Suprapubic skin (tissue), 3 donors: ENCODE results near the gene S100A1.

Experiments
- EP300 ChIP-seq: sonication (generic); formaldehyde crosslinking; IDR thresholded peaks from one replicate; pipeline ENCODE4 v1.6.1; 2017; ENCODE audit warnings: antibody characterized with exemption
- POLR2A ChIP-seq, 2 donors: fragments of 450-650 bp; IDR thresholded peaks; one replicate each; pipeline ENCODE4 v1.6.1; 2017; ENCODE audit warnings: antibody characterized with exemption in 2 of 2, mild to moderate bottlenecking in 2 of 2, moderate library complexity in 2 of 2
- TF ChIP-seq, protein P1 (sequence below), 2 donors: fragments of 200-600 bp in 1 of 2; fragments of 450-650 bp in 1 of 2; sonication (generic) in 1 of 2; IDR thresholded peaks; one replicate each; pipeline ENCODE4 v1.5.1; 2016 to 2019; ENCODE audit warnings: antibody characterized with exemption in 2 of 2, mild to moderate bottlenecking in 1 of 2, moderate library complexity in 1 of 2

DNA sequence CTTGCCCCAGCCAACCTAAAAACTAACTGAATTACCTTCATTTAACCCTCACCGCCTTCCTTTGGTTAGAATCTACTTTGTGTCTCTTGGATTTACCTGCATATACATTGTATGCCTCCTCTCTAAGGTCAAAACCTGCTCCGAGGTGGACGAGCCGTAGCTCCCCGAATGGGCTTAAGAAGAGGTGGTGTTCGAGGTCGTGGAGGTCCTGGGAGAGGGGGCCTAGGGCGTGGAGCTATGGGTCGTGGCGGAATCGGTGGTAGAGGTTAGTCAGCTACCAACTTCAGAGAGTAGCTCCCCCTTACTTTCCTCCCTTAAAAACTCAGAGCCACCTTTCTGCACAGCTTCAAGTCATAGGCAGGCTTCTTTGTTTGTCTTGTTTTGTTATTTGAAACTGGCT lies 14.9 kb downstream of the S100A1 start:
- TF ChIP-seq, protein P1, sequence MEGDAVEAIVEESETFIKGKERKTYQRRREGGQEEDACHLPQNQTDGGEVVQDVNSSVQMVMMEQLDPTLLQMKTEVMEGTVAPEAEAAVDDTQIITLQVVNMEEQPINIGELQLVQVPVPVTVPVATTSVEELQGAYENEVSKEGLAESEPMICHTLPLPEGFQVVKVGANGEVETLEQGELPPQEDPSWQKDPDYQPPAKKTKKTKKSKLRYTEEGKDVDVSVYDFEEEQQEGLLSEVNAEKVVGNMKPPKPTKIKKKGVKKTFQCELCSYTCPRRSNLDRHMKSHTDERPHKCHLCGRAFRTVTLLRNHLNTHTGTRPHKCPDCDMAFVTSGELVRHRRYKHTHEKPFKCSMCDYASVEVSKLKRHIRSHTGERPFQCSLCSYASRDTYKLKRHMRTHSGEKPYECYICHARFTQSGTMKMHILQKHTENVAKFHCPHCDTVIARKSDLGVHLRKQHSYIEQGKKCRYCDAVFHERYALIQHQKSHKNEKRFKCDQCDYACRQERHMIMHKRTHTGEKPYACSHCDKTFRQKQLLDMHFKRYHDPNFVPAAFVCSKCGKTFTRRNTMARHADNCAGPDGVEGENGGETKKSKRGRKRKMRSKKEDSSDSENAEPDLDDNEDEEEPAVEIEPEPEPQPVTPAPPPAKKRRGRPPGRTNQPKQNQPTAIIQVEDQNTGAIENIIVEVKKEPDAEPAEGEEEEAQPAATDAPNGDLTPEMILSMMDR (IDR thresholded peaks at IDR 0.05): no peak
- TF ChIP-seq EP300 (no peak), POLR2A (IDR thresholded peaks at IDR 0.05) (no peak)
